ENCODE measurements around the gene EXD3. TPM values are rescaled to one million over a fixed set of nuclear protein-coding genes. Genes with fewer than 3 reads are reported as not detected.

EXD3 gene
- total and polyA plus RNA-seq, 9 of the 15 experiments (the other 6 are each of a cell fraction or from before 2014, with no cell fraction given): 0.29 to 12.5 (median 3.9) TPM

GRCh38 chr9:137268538-137269201 is 154.3 kb downstream of the EXD3 start (continued):
- no peak for TF ChIP-seq HOMEZ (CRISPR knock-in tag; IDR thresholded peaks at IDR 0.05)
- TF ChIP-seq MYC (IDR thresholded peaks at IDR 0.05; ENCODE audit: low read depth, low read length): no peak; the same call in 1 of the 2 replicates
- TF ChIP-seq MYC (CRISPR knock-in tag; IDR thresholded peaks at IDR 0.05; ENCODE audit: borderline replicate concordance, low read depth): no peak
- TF ChIP-seq SFPQ (IDR thresholded peaks at IDR 0.05; ENCODE audit: low read depth, low read length): no peak
- peak; percentile 80 for TF ChIP-seq SMARCE1 (IDR thresholded peaks at IDR 0.05)
- no peak for TF ChIP-seq ZNF609 (CRISPR knock-in tag; IDR thresholded peaks at IDR 0.05; ENCODE audit: borderline replicate concordance)
- TF ChIP-seq NFRKB (IDR thresholded peaks at IDR 0.05; ENCODE audit: low read depth): peak; percentile 47; the same call in 1 of the 2 replicates
- TF ChIP-seq GTF2A2 (tag; IDR thresholded peaks at IDR 0.05): no peak
- peak; percentile 72 for TF ChIP-seq POLR2B (IDR thresholded peaks at IDR 0.05; ENCODE audit: low read depth, partially characterized antibody)
- TF ChIP-seq JUNB (CRISPR knock-in tag; conservative IDR thresholded peaks at IDR 0.05): no peak
- no peak for TF ChIP-seq THAP12 (CRISPR knock-in tag; IDR thresholded peaks at IDR 0.05)
- peak; percentile 88 for TF ChIP-seq NBN (IDR thresholded peaks at IDR 0.05; ENCODE audit: low read depth)
- no peak for TF ChIP-seq ZNF507 (tag; conservative IDR thresholded peaks at IDR 0.05)
- TF ChIP-seq CTBP1 (IDR thresholded peaks at IDR 0.05; ENCODE audit: borderline replicate concordance): peak; percentile 70; the same call in 1 of the 2 replicates
- no peak for TF ChIP-seq ZNF398 (CRISPR knock-in tag; IDR thresholded peaks at IDR 0.05)
